ENCODE results near the gene LAG3.

The LAG3 gene

GRCh38 chr12:6771091-6771495 lies 1.2 kb upstream of the LAG3 start:
- H3K4me3 ChIP-seq (ENCODE audit: low read depth, low read length): no peak overlapping the region

GRCh38 chr12:6771509-6772330 lies 600 bp upstream of the LAG3 start:
- no peak overlapping the region for H3K4me3 ChIP-seq (ENCODE audit: low read depth, low read length)

GRCh38 chr12:6772726-6773589 lies 638 bp downstream of the LAG3 start:
- H3K4me3 ChIP-seq (ENCODE audit: low read depth, low read length): no peak overlapping the region

- peak overlapping the region; percentile 40 for H3K4me3 ChIP-seq (ENCODE audit: low read depth, low read length)
These were observed 1.5 kb downstream of the LAG3 start for GRCh38 chr12:6773590-6774351.

GRCh38 chr12:6774499-6775062 lies 2.3 kb downstream of the LAG3 start:
- no peak overlapping the region for H3K4me3 ChIP-seq (ENCODE audit: low read depth, low read length)

- no peak overlapping the region for H3K4me3 ChIP-seq (ENCODE audit: low read depth, low read length)
These were observed 3.2 kb downstream of the LAG3 start for GRCh38 chr12:6775185-6776174.

GRCh38 chr12:6777386-6777785 lies 5.1 kb downstream of the LAG3 start:
- H3K4me3 ChIP-seq (ENCODE audit: low read depth, low read length): no peak overlapping the region

- peak overlapping the region; percentile 50 for H3K4me3 ChIP-seq (ENCODE audit: low read depth, low read length)
These were observed 5.9 kb downstream of the LAG3 start for GRCh38 chr12:6778217-6778573.

GRCh38 chr12:6778574-6779550 lies 6.5 kb downstream of the LAG3 start:
- peak overlapping the region; percentile 50 for H3K4me3 ChIP-seq (ENCODE audit: low read depth, low read length)

GRCh38 chr12:6779708-6780432 lies 7.5 kb downstream of the LAG3 start:
- no peak overlapping the region for H3K4me3 ChIP-seq (ENCODE audit: low read depth, low read length)

- H3K4me3 ChIP-seq (ENCODE audit: low read depth, low read length): no peak overlapping the region
These were observed 8.3 kb downstream of the LAG3 start for GRCh38 chr12:6780573-6780972.

GRCh38 chr12:6782119-6782518 lies 9.8 kb downstream of the LAG3 start:
- H3K4me3 ChIP-seq (ENCODE audit: low read depth, low read length): no peak overlapping the region

GRCh38 chr12:6782850-6783566 lies 10.7 kb downstream of the LAG3 start:
- H3K4me3 ChIP-seq (ENCODE audit: low read depth, low read length): no peak overlapping the region

- H3K4me3 ChIP-seq (ENCODE audit: low read depth, low read length): no peak overlapping the region
These were observed 11.5 kb downstream of the LAG3 start for GRCh38 chr12:6783828-6784227.

GRCh38 chr12:6784296-6784695 lies 12.0 kb downstream of the LAG3 start:
- H3K4me3 ChIP-seq (ENCODE audit: low read depth, low read length): no peak overlapping the region

GRCh38 chr12:6784761-6785160 lies 12.4 kb downstream of the LAG3 start:
- H3K4me3 ChIP-seq (ENCODE audit: low read depth, low read length): no peak overlapping the region

- H3K4me3 ChIP-seq (ENCODE audit: low read depth, low read length): no peak overlapping the region
These were observed 14.2 kb downstream of the LAG3 start for GRCh38 chr12:6786416-6787094.
